HG02571 (cell line): ENCODE measurements around the gene HPCAL1.
A peak's percentile ranks its signal among the peaks of the same experiment; 100 is the strongest.

Experiments used
- ATAC-seq: cut with Tn5 transposase; IDR thresholded peaks from one replicate; pipeline ENCODE4 v1.9.1; 2021; ENCODE audit warnings: mild to moderate bottlenecking, moderate library complexity; ENCODE audit not compliant: unreplicated experiment

Gene HPCAL1

GRCh38 chr2:10400978-10401951, 98.6 kb downstream of the HPCAL1 start:
- ATAC-seq: no peak

GRCh38 chr2:10402062-10402585, 99.4 kb downstream of the HPCAL1 start:
- ATAC-seq: no peak

- no peak for ATAC-seq
Observed at GRCh38 chr2:10402653-10403215, 100.0 kb downstream of the HPCAL1 start.

- no peak for ATAC-seq
Observed at GRCh38 chr2:10404324-10405143, 101.8 kb downstream of the HPCAL1 start.

DNA sequence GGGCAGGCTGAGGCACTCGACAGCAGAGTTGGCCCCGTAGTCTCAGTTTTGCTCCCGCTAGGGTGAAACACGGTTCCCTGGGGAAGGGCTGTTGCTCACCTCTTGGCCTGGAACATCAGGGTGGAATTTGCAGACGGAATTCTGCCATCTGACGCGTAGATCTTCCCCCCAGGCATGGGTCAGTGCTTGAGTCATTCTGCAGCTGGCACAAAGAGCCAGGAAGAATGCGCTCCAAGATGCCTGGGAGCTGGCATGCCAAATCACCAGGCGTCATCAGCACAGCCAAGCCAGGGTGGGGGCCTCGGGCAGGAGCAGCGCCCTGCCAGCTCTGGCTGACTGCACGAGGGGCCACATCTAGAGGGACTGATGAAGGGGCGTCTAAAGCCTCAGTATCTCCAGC, 102.7 kb downstream of the HPCAL1 start:
- ATAC-seq: no peak

- no peak for ATAC-seq
Observed at GRCh38 chr2:10406016-10406415, 103.3 kb downstream of the HPCAL1 start.

DNA sequence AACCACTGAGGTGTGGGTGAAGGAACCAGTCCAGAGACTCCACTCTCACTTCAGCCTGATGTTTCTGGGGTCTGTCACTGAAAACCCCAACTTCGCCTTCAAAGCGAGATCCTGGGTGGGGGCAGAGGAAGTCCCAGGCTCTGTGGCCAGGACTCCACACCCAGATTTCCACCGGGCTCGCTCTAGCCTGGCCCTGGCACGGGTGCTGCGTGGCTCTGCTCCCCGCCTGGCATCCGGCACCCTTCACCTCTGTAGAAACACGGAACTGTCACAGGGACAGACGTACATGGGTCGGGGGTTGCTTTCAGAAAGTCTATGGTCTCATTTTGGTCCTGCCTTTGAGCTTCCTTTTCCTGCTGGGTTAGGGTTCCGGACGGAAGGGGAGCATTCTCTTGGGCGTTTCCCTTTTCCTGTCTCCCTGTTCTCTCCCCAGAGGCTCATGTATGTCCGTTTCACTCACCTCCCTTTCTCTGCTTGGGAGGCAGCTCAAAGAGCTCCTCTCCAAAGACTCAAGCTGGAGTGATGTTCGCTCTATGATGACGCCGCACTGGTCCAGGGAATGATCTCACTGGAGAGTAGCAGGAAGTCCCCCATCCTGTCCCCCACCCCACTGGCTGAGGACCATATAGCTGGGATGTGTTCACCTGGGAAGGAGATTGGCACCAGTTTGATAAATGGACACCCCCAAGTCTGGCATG, 103.9 kb downstream of the HPCAL1 start:
- no peak for ATAC-seq

GRCh38 chr2:10407432-10407831, 104.7 kb downstream of the HPCAL1 start:
- no peak for ATAC-seq

GRCh38 chr2:10407841-10408648, 105.3 kb downstream of the HPCAL1 start:
- peak; percentile 46 for ATAC-seq

DNA sequence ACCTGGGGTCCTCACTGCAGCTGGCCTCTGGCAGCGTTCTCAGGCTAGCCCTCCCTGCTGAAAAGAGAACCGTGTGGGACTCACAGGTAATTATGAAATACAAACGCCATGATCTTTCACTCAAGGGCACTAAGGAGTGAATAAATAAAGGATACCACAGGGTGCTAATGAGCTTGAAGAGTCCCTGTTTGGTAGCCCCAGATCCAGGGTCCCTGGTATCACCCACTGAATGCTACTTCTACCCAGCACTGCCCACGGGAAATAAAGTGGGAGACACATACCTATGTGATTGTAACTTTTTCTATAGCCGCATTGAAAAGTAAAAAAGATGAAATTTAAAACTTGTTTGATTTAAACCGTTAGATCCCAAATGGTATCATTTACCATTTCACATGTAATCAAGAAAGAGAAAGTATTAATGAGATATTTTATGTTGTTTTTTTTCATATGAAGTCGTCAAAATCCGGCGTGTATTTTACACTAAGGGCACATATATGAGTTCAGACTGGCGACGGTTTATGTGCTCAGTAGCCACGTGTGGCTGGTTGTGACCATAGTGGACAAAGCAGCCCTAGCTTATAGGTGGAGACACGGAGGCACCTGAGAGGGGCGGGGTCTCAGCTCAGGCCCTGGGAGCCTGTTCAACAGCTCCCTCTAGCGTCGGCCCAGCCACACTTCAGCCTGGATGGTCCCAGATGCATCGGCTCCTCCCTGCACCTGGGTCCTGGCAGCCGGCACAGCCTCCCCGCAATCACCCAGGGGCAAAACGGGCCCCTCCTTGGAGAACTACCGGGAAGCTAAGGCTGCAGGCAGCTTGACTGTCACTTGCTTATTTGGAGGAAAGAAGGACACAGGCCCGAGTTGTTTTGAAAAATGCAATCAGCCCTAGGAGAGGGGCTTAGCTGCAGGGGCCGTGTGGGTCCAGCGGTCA, 106.2 kb downstream of the HPCAL1 start:
- ATAC-seq: peak; percentile 41

DNA sequence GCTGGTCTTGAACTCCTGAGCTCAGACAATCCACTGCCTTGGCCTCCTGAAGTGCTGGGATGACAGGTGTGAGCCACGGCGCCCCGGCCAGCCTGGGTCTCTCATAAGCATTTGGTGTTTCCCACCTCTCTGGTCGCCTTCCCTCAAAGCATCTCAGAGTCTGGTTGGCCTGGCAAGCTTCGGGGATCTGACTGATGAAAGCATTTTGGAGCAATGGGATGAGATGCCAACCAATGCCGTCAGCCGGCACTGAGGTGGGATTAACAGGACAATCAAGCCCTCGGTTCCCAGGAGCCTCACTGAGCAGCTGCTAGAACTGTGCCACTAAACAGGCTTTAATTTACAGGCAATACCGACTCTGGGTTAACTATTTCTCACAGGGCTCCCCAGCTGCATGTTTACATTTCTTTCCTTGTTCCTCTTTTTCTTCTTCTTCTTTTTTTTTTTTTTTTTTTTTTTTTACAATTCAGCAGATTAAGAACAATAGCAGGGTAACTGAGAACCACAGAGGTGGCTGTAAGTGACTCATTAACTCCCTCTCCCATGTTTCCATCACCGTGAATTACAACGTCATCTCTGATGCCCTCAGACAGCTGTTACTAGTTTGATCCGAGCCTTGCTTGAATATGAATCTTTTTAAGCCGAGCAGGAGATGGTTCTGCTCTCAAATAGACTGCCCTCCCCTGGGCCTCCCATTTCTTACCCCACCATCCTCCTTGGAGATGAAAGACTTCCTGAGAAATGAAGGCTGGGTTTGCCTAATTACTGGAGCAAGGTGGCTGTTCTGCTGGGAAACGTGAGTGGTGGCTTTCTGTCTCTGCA, 107.5 kb downstream of the HPCAL1 start:
- peak; percentile 49 for ATAC-seq

DNA sequence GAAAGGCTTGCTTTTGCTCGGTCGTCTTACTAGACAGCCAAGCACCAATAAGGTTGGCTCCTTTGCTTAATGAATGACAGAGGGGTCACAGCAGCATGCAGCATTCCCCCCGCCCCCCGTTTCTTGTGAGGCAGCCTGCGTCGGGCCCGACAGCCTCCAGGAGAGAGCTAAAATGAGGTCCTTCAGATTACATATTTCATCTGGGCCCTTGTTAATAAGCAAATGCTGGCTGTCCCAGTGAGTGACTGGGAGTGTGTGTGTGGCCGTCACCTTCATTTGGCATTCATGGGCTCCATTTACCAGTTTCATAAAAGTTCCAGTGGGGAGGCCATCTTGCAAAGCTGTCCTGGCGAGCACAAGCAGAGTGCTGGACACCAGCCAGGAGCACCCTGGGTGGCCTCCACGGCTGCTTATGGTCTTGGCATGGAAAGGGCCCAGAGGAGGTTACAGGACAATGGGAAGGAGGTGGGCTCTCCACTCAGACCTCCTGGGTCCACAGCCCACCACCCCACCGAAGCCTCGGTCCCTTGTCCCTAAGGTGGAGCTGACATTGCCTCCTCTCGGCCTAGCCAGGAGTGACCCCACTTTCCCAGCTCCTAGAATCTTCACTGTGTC, 108.2 kb downstream of the HPCAL1 start:
- ATAC-seq: no peak

DNA sequence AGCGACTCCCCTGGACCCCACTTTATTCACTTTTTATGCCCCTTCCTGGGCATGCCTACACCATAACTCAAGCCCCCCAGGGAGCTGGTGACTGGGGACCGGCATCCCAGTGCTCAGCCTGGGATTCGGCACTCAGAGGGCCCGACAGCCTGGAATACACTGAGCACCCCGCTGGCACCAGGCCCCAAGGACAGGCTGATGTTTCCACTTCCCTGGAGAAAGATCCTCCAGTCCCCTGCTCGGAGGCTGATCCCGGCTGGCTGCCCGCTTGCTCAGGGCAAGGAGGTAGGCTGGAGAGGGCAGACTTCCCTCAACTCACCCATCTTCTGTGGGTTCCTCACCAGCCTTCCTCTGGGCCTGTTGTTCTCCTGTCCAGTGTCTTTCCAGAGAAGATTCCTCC, 108.9 kb downstream of the HPCAL1 start:
- ATAC-seq: no peak

GRCh38 chr2:10412380-10412779, 109.7 kb downstream of the HPCAL1 start:
- no peak for ATAC-seq

DNA sequence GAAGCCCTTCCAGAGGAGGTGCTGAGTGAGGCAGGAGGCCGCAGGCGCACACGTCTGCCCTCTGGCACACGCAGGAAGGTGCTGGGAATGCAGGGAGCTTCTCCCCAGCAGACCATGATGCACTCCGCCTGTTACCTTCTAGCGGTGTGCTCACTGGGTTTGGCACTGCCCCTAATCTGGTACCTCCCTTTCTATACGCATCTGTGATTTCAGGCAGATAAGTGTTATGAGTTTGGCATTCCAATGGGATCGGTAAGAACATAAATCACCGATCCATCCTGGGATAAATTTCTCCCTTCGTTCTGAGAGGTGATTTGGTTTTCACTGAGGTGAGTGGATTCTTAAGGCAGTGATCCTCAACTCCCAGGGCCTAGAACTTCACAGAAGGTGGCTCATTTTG, 110.8 kb downstream of the HPCAL1 start:
- no peak for ATAC-seq

DNA sequence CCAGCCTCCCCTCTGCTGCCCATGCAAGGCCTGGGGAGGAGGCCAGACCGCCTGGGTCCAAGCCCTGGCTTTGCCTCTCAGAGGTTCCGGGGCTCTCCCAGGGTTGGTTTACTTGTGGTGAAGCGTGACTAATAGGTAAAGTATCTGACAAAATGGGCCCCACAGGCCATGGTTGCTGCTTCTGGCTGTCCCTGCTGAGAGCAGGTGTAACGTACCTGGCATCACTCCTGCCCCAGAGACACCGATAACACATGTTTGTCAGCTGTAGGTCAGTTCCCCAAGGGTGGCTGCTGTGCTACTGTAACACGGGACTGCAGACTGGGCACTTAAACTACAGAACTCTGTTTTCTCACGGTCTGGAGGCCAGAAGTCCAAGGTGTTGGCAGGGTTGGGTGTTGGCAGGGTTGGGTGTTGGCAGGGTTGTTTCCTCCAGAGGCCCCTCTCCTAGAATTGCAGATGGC, 111.3 kb downstream of the HPCAL1 start:
- no peak for ATAC-seq

GRCh38 chr2:10414591-10414990, 111.9 kb downstream of the HPCAL1 start:
- no peak for ATAC-seq
